Neural cell (in vitro differentiated cells): ENCODE data around the gene STOML2.

Experiments used
- EP300 ChIP-seq: fragments of 450-650 bp; conservative IDR thresholded peaks from 2 replicates; pipeline ENCODE4 v1.6.1; 2014; ENCODE audit warnings: antibody characterized with exemption, mild to moderate bottlenecking, moderate library complexity; ENCODE audit not compliant: poor library complexity, severe bottlenecking
- EZH2 ChIP-seq: fragments of 200-600, 300-800 bp; shearing (Covaris generic), sonication (generic); IDR thresholded peaks from 2 replicates; pipeline ENCODE4 v1.6.1; 2014; ENCODE audit warnings: antibody characterized with exemption, low read length, borderline replicate concordance, mild to moderate bottlenecking; ENCODE audit not compliant: insufficient read depth, poor library complexity, severe bottlenecking
- MXI1 ChIP-seq: fragments of 450-650 bp; conservative IDR thresholded peaks from 2 replicates; pipeline ENCODE4 v1.6.1; 2014; ENCODE audit warnings: antibody characterized with exemption, mild to moderate bottlenecking; ENCODE audit not compliant: poor library complexity, severe bottlenecking
- POLR2AphosphoS5 ChIP-seq: IDR thresholded peaks from 2 replicates; pipeline ENCODE4 v1.6.1; 2012
- RAD21 ChIP-seq: fragments of 450-650 bp; conservative IDR thresholded peaks from 2 replicates; pipeline ENCODE4 v1.6.1; 2014; ENCODE audit warnings: antibody characterized with exemption, mild to moderate bottlenecking, moderate library complexity
- SMC3 ChIP-seq: fragments of 450-650 bp; conservative IDR thresholded peaks from 2 replicates; pipeline ENCODE4 v1.6.1; 2014; ENCODE audit warnings: antibody characterized with exemption, mild to moderate bottlenecking, moderate library complexity; ENCODE audit not compliant: poor library complexity
- TAF1 ChIP-seq: IDR thresholded peaks from 2 replicates; pipeline ENCODE4 v1.6.1; 2012; ENCODE audit warnings: low read depth
- TF ChIP-seq, protein P1 (sequence below): fragments of 450-650 bp; IDR thresholded peaks from 2 replicates; pipeline ENCODE4 v1.5.1; 2014; ENCODE audit warnings: antibody characterized with exemption, mild to moderate bottlenecking, moderate library complexity; ENCODE audit not compliant: poor library complexity, severe bottlenecking
- TF ChIP-seq, protein P2 (sequence below): IDR thresholded peaks from 2 replicates; pipeline ENCODE4 v1.6.1; 2012; ENCODE audit warnings: borderline replicate concordance

DNA sequence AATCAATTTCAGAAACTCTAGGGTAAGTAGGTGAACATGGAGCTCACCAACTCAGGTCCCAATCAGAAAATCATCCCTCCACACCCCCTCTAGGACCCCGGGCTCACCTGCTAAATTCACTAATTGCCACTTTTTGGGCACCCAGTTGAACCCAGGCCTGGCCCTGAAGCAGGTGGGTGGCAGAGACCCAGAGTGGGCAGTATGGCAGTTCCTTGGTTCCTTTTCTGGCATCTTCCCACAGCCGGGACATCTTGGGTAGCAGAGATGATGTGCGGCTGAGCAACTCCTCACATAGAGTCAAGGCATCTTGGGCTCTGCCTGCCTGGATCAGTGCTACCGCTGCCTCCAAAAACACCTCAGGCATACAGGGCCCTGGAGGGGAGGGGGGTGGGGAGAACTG, 27.6 kb downstream of the STOML2 start:
- TF ChIP-seq, protein P1, sequence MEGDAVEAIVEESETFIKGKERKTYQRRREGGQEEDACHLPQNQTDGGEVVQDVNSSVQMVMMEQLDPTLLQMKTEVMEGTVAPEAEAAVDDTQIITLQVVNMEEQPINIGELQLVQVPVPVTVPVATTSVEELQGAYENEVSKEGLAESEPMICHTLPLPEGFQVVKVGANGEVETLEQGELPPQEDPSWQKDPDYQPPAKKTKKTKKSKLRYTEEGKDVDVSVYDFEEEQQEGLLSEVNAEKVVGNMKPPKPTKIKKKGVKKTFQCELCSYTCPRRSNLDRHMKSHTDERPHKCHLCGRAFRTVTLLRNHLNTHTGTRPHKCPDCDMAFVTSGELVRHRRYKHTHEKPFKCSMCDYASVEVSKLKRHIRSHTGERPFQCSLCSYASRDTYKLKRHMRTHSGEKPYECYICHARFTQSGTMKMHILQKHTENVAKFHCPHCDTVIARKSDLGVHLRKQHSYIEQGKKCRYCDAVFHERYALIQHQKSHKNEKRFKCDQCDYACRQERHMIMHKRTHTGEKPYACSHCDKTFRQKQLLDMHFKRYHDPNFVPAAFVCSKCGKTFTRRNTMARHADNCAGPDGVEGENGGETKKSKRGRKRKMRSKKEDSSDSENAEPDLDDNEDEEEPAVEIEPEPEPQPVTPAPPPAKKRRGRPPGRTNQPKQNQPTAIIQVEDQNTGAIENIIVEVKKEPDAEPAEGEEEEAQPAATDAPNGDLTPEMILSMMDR, result no peak
- no peak for TF ChIP-seq EP300
- TF ChIP-seq, protein P2, sequence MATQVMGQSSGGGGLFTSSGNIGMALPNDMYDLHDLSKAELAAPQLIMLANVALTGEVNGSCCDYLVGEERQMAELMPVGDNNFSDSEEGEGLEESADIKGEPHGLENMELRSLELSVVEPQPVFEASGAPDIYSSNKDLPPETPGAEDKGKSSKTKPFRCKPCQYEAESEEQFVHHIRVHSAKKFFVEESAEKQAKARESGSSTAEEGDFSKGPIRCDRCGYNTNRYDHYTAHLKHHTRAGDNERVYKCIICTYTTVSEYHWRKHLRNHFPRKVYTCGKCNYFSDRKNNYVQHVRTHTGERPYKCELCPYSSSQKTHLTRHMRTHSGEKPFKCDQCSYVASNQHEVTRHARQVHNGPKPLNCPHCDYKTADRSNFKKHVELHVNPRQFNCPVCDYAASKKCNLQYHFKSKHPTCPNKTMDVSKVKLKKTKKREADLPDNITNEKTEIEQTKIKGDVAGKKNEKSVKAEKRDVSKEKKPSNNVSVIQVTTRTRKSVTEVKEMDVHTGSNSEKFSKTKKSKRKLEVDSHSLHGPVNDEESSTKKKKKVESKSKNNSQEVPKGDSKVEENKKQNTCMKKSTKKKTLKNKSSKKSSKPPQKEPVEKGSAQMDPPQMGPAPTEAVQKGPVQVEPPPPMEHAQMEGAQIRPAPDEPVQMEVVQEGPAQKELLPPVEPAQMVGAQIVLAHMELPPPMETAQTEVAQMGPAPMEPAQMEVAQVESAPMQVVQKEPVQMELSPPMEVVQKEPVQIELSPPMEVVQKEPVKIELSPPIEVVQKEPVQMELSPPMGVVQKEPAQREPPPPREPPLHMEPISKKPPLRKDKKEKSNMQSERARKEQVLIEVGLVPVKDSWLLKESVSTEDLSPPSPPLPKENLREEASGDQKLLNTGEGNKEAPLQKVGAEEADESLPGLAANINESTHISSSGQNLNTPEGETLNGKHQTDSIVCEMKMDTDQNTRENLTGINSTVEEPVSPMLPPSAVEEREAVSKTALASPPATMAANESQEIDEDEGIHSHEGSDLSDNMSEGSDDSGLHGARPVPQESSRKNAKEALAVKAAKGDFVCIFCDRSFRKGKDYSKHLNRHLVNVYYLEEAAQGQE, result no peak
- TF ChIP-seq EZH2, result no peak
- TF ChIP-seq POLR2AphosphoS5, result no peak
- no peak for TF ChIP-seq TAF1
- no peak for TF ChIP-seq RAD21
- TF ChIP-seq MXI1, result no peak
- TF ChIP-seq SMC3, result no peak
